Chondrocyte (in vitro differentiated cells): ENCODE results near the gene SYT14. TPM values are rescaled to one million over a fixed set of nuclear protein-coding genes. Genes with fewer than 3 reads are reported as not detected.

ENCODE experiments used
- DNase-seq: peaks from one replicate; pipeline ENCODE4 v3.0.0; 2021; ENCODE audit warnings: mixed read lengths, low spot score
- H3K27ac Mint-ChIP-seq: one replicate; pipeline ENCODE4 v1.8.0; 2021; ENCODE audit warnings: mild to moderate bottlenecking, moderate library complexity, mixed read lengths; ENCODE audit not compliant: unreplicated experiment
- H3K27me3 Mint-ChIP-seq: 2 replicates; pipeline ENCODE4 v1.8.0; 2021; ENCODE audit warnings: low read depth, mixed read lengths
- H3K36me3 Mint-ChIP-seq: 2 replicates; pipeline ENCODE4 v1.8.0; 2021; ENCODE audit warnings: low read depth, mixed read lengths
- H3K4me1 Mint-ChIP-seq: 2 replicates; pipeline ENCODE4 v1.8.0; 2021; ENCODE audit warnings: low read depth, mild to moderate bottlenecking, mixed read lengths
- H3K4me3 Mint-ChIP-seq: one replicate; pipeline ENCODE4 v1.8.0; 2021; ENCODE audit warnings: mild to moderate bottlenecking, moderate library complexity, mixed read lengths; ENCODE audit not compliant: unreplicated experiment
- H3K9me3 Mint-ChIP-seq: 2 replicates; pipeline ENCODE4 v1.8.0; 2021; ENCODE audit warnings: low read depth, mixed read lengths
- total RNA-seq: library from RNA; stranded (reverse); gene quantifications from 3 replicates; pipeline ENCODE4 v1.2.1, GENCODE V29; 2021
- TF ChIP-seq, protein P1 (sequence below): fragments of 200-600 bp; sonication (generic); IDR thresholded peaks from 2 replicates; pipeline ENCODE4 v1.5.0; 2021; ENCODE audit warnings: antibody characterized with exemption, mild to moderate bottlenecking, moderate library complexity

The SYT14 gene
- total RNA-seq, 1 donor from 2014 or later: 1.0 TPM

DNA sequence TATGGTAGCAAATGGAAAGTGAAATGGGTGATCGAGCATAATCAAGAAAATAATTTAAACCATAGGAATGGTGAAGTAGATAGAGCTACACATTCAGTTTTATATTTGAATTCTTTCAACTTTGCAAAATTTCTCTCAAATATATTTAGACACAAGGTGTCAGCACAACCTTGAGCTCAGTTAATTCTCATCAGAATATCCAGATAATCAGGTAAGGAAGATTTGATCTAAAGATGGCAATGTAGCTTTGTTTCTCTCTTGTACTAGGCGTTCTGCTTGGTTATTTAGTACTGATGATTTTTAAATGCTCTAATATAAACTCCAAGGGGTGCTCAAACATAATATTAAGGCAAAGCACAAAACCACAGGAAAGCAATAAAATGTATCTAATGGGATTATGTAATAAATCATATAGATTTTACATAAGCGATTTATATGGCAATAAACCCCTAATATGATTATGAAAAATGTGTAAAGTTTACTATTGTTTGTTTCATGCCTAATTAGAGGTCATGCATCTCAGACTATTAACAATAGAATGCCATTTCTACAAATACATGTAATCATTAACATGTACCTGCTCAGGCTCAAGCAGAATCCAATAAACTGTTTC is 262.2 kb downstream of the SYT14 start:
- H3K27ac Mint-ChIP-seq: no peak overlapping the region
- no peaks in the 10 kb centered on the region for H3K36me3 Mint-ChIP-seq
- no peak overlapping the region for H3K4me3 Mint-ChIP-seq
- H3K9me3 Mint-ChIP-seq: peaks cover 3% of the 10 kb centered on the region
- H3K27me3 Mint-ChIP-seq: no peaks in the 10 kb centered on the region
- no peak for DNase-seq
- peaks cover 2% of the 10 kb centered on the region for H3K4me1 Mint-ChIP-seq
- TF ChIP-seq, protein P1, sequence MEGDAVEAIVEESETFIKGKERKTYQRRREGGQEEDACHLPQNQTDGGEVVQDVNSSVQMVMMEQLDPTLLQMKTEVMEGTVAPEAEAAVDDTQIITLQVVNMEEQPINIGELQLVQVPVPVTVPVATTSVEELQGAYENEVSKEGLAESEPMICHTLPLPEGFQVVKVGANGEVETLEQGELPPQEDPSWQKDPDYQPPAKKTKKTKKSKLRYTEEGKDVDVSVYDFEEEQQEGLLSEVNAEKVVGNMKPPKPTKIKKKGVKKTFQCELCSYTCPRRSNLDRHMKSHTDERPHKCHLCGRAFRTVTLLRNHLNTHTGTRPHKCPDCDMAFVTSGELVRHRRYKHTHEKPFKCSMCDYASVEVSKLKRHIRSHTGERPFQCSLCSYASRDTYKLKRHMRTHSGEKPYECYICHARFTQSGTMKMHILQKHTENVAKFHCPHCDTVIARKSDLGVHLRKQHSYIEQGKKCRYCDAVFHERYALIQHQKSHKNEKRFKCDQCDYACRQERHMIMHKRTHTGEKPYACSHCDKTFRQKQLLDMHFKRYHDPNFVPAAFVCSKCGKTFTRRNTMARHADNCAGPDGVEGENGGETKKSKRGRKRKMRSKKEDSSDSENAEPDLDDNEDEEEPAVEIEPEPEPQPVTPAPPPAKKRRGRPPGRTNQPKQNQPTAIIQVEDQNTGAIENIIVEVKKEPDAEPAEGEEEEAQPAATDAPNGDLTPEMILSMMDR: peak; percentile 68

- TF ChIP-seq, protein P1: no peak
- H3K36me3 Mint-ChIP-seq: no peaks in the 10 kb centered on the region
- no peak overlapping the region for H3K4me3 Mint-ChIP-seq
- H3K27ac Mint-ChIP-seq: no peak overlapping the region
- H3K9me3 Mint-ChIP-seq: peaks cover under 1% of the 10 kb centered on the region
- H3K4me1 Mint-ChIP-seq: peaks cover 5% of the 10 kb centered on the region
- H3K27me3 Mint-ChIP-seq: no peaks in the 10 kb centered on the region
- DNase-seq: no peak
Measured at GRCh38 chr1:210201681-210202080, 263.7 kb downstream of the SYT14 start.

DNA sequence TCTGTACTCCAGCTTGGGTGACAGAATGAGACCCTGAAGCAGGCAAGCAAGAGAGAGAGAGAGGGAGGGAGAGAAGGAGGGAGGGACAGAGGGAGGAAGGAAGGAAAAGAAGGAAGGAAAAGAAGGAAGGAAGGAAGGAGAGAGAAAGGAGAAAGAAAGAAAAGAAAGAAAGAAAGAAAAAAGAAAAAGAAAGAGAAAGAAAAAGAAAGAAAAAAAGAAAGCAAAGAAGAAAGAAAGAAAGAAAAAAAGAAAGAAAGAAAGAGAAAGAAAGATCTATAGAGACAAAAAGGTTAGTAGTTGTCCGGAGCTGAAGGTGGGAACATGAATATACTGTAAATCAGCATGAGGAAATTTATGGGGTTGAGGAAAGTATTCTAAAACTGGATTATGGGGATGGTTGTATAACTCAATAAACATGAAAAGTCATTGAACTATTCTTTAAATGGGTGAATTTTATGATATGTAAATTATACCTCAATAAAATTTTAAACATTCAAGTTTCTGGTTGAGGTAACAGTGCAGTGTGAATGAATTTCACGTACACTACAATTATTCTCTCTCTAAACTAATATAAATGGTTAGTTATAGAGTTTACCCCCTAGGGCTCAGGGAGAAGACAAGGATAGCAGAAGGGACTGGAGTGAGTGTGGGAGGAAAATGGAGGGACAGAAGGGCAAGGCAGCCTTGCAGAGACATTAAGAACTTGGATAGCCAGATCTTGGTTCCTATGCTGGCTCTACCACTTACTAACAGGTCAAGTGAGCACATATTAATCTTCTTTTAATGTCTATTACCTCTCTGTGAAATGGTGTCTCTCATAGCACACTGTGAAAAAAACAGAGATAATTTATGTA is 269.8 kb downstream of the SYT14 start:
- no peaks in the 10 kb centered on the region for H3K27me3 Mint-ChIP-seq
- DNase-seq: no peak

GRCh38 chr1:210213335-210213734 is 275.3 kb downstream of the SYT14 start:
- no peaks in the 10 kb centered on the region for H3K27me3 Mint-ChIP-seq
- TF ChIP-seq, protein P1: no peak
- no peak for DNase-seq
- H3K27ac Mint-ChIP-seq: no peak overlapping the region
- H3K4me1 Mint-ChIP-seq: peaks cover 7% of the 10 kb centered on the region
- no peaks in the 10 kb centered on the region for H3K9me3 Mint-ChIP-seq
- H3K36me3 Mint-ChIP-seq: no peaks in the 10 kb centered on the region
- no peak overlapping the region for H3K4me3 Mint-ChIP-seq

More for the DNA sequence above, 269.8 kb downstream of the SYT14 start:
- TF ChIP-seq, protein P1: no peak
- H3K27ac Mint-ChIP-seq: no peak overlapping the region
- no peaks in the 10 kb centered on the region for H3K36me3 Mint-ChIP-seq
- no peak overlapping the region for H3K4me3 Mint-ChIP-seq
- H3K9me3 Mint-ChIP-seq: no peaks in the 10 kb centered on the region
- H3K4me1 Mint-ChIP-seq: peaks cover 7% of the 10 kb centered on the region

- TF ChIP-seq, protein P1: no peak
- DNase-seq: no peak
- no peaks in the 10 kb centered on the region for H3K27me3 Mint-ChIP-seq
- no peaks in the 10 kb centered on the region for H3K36me3 Mint-ChIP-seq
- no peak overlapping the region for H3K27ac Mint-ChIP-seq
- no peak overlapping the region for H3K4me3 Mint-ChIP-seq
- H3K9me3 Mint-ChIP-seq: no peaks in the 10 kb centered on the region
- peaks cover 9% of the 10 kb centered on the region for H3K4me1 Mint-ChIP-seq
Measured at GRCh38 chr1:210214573-210215409, 276.8 kb downstream of the SYT14 start.
